Choroid plexus epithelial cell (primary cell): ENCODE data around the gene SLC38A9.
A peak's percentile ranks its signal among the peaks of the same experiment; 100 is the strongest.

Experiments used
- DNase-seq: peaks from one replicate; pipeline ENCODE4 v3.0.0-alpha.2; 2010; ENCODE audit warnings: low read depth
- H3K4me3 ChIP-seq: 2 replicates; pipeline ENCODE4 v1.5.1; 2011; ENCODE audit warnings: low read depth, mild to moderate bottlenecking, control low read depth, low read length, moderate library complexity
- TF ChIP-seq, protein P1 (sequence below): conservative IDR thresholded peaks from 2 replicates; pipeline ENCODE4 v1.5.1; 2011; ENCODE audit warnings: low read depth, mild to moderate bottlenecking, control low read depth, inconsistent platforms, low read length, moderate library complexity

SLC38A9 gene

DNA sequence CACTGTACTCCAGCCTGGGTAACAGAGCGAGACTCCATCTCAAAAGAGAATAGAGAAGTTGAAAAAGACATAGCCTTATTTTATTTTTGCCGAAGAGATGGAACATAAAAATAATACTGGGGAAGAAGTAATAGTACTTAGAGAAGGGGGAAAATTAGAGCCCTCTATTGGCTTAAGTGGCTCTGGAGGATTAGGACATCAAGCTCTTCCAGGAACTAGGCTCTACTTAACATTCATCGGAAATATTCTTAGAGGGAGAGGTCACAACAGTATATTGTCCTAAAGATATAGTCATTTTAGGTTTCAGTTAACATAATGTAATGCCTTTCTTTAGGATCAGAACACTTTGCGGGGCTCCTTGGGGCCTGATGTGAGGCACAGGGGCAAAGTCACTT is 91.4 kb downstream of the SLC38A9 start:
- no peak for DNase-seq
- TF ChIP-seq, protein P1, sequence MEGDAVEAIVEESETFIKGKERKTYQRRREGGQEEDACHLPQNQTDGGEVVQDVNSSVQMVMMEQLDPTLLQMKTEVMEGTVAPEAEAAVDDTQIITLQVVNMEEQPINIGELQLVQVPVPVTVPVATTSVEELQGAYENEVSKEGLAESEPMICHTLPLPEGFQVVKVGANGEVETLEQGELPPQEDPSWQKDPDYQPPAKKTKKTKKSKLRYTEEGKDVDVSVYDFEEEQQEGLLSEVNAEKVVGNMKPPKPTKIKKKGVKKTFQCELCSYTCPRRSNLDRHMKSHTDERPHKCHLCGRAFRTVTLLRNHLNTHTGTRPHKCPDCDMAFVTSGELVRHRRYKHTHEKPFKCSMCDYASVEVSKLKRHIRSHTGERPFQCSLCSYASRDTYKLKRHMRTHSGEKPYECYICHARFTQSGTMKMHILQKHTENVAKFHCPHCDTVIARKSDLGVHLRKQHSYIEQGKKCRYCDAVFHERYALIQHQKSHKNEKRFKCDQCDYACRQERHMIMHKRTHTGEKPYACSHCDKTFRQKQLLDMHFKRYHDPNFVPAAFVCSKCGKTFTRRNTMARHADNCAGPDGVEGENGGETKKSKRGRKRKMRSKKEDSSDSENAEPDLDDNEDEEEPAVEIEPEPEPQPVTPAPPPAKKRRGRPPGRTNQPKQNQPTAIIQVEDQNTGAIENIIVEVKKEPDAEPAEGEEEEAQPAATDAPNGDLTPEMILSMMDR, result no peak
- H3K4me3 ChIP-seq, result no peak overlapping the region

DNA sequence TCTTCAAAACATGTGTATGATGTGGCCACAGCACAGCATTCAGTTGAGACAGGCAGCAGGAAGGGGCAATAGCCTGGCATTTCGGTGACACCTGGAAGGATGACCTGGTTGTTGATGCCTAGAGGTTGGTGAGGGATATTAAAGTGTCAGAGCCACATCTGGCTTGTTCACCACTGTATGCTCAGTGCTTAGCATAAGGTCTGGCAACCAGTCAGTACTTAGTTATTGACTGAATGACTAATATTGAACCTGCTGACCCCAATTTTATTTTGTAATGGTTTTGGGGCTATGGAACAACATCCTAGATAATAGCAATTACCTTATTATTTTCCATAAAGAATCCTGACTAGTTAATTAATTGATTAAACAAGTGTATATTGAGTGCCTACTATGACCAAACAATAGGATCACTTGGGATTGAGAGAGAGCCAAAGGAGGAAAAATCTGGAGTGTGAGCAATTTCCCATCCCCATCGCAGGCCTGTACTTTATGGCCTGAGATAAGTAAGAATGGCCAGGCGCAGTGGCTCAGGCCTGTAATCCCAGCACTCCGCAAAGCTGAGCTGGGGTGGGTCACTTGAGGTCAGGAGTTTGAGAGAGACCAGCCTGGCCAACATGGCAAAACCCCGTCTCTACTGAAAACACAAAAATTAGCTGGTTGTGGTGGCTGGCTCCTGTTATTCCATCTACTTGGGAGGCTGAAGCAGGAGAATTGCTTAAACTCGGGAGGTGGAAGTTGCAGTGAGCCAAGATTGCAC is 91.9 kb downstream of the SLC38A9 start:
- DNase-seq, result peak; percentile 30
- no peak overlapping the region for H3K4me3 ChIP-seq
- TF ChIP-seq, protein P1, result no peak

DNA sequence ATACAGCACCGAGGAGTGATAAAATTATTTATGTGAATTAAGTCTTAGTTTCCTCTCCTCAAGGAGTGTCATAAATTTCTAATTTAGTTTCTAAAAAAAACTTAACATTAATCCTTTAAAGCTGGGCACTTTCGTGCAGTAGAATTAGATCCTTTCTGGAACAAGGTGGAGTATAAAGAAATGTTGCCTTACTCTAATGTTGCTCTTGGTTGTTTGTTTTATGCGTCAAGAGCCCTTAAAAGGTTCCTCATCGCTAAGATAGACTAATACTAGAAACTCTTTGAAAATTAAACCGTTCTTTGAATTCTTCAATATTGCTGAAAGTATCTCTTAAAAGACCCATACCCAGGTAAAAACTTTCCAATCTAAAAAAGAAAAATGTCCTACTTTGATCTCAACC is 93.8 kb downstream of the SLC38A9 start:
- DNase-seq, result no peak
- no peak overlapping the region for H3K4me3 ChIP-seq
- TF ChIP-seq, protein P1, result no peak

DNA sequence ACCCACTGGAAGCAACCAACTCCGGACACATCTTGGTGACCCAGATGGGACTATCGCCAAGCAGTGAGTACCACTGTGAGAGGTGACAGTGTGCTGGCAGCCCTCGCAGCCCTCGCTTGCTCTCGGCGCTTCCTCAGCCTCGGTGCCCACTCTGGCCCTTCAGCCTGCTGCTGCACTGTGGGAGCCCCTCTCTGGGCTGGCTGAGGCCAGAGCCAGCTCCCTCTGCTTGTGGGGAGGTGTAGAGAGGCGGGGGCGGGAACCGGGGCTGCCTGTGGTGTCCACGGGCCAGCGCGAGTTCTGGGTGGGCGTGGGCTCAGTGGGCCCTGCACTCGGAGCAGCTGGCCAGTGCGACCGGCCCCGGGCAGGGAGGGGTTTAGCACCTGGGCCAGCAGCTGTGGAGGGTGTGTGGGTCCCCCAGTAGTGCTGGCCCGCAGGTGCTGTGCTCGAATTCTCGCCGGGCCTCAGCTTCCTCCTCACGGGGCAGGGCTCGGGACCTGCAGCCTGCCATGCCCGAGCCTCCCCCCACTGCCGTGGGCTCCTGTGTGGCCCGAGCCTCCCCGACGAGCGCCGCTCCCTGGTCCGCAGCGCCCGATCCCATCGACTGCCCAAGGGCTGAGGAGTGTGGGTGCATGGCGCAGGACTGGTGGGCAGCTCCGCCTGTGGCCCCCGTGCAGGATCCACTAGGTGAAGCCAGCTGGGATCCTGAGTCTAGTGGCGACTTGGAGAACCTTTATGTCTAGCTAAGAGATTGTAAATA is 98.8 kb downstream of the SLC38A9 start:
- H3K4me3 ChIP-seq, result no peak overlapping the region
- no peak for DNase-seq
- TF ChIP-seq, protein P1, result no peak

DNA sequence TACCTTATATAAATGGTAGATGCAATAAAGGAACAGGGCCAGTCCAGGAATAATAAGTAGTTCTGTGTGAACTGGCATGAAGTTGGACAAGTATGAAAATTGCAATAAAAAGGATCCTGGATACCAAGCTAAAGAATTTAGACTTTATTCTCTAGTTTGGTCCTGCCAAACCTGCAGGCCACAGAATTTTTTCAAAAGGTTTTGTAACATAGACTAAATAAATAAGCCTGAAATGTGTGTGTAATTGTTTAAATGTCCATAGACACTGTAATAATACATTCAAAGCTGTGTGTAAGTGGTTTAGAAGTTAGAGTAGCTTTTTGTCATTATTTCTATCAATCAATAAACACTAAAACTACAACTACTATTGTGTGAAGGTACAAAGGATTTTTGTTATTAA is 101.6 kb downstream of the SLC38A9 start:
- TF ChIP-seq, protein P1, result no peak
- DNase-seq, result no peak
- no peak overlapping the region for H3K4me3 ChIP-seq

DNA sequence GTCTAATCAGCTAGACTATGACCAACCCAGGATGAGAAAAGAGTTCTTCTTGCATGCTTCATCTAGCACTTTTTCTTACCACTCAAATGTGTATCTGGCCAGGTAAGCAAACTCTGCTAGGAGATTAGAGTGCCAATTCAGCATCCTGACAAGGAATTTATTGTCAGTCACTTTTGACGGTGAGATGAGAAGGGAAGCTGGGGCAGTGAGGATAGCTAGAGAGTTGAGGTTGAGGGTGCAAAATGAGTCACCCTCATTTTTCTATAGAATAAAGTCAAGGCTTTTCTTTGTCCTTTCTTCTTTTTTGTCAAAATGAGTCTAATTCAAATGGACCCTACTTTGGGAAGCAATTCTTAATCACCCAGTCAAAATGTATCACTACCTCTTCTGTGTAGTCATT is 102.7 kb downstream of the SLC38A9 start:
- TF ChIP-seq, protein P1, result no peak
- no peak for DNase-seq
- H3K4me3 ChIP-seq, result no peak overlapping the region
